GM18498 (cell line): ENCODE data around the gene WBP2NL.

Source experiments
- ATAC-seq: cut with Tn5 transposase; IDR thresholded peaks from one replicate; pipeline ENCODE4 v1.9.1; 2021; ENCODE audit warnings: mild to moderate bottlenecking, moderate library complexity; ENCODE audit not compliant: unreplicated experiment

Gene WBP2NL

DNA sequence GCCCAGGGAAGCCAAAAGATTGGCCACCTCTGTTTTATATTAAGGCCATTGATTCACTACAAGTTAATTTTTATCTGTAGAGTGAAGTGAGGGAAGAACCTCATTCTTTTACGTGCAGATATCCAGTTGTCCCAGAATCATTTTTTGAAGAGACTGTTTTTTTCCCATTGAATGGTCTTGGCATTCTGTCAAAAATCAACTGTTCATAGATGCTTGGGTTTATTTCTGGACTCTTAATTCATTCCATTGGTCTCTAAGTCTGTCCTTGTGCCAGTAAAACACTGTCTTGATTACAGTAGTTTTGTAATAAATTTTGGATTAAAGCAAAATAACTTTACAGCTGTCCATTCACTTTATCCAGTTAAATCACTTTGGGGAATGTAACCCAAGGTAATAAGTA, 26.8 kb downstream of the WBP2NL start:
- no peak for ATAC-seq

GRCh38 chr22:42026705-42027104, 28.1 kb downstream of the WBP2NL start:
- no peak for ATAC-seq

GRCh38 chr22:42033263-42034181, 34.9 kb downstream of the WBP2NL start:
- ATAC-seq, result no peak

DNA sequence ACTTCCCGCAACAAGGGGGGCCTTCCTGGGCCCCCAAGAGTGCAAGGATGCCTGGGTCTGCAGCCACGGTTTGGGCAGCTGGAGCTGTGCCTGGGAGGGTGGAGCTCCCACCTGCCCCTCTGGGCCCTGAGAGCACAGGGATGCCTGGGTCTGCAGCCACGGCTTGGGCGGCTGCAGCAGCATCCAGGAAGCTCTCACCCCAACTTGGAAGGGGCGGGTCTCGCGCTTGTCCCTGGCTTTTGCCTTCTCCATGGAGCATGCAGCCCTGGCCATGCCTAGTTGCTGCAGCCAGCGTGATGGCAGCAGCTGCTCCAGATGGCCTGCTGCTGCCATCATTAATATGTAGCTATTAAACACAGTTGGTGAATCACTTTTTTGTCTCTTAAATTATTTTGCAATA, 36.7 kb downstream of the WBP2NL start:
- ATAC-seq, result no peak

- ATAC-seq, result no peak
Observed at GRCh38 chr22:42039271-42039670, 40.7 kb downstream of the WBP2NL start.

DNA sequence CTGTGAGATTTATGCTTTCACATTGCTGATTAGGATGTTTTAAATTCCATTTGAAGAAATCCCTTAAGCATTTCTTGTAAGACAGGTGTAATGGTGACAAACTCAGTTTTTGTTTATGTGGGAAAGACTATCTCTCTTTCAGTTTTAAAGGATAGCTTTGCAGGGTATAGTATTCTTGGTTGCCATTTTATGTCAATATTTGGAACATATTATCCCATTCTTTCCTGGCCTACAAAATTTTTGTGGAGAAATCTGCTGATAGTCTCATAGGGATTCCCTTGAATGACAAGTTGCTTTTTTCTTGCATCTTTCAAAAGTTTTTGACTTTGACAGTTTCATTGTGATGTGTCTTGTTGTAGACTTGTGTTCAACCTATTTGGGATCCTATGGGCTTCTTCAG, 43.2 kb downstream of the WBP2NL start:
- no peak for ATAC-seq

- no peak for ATAC-seq
Observed at GRCh38 chr22:42050641-42051180, 52.1 kb downstream of the WBP2NL start.

DNA sequence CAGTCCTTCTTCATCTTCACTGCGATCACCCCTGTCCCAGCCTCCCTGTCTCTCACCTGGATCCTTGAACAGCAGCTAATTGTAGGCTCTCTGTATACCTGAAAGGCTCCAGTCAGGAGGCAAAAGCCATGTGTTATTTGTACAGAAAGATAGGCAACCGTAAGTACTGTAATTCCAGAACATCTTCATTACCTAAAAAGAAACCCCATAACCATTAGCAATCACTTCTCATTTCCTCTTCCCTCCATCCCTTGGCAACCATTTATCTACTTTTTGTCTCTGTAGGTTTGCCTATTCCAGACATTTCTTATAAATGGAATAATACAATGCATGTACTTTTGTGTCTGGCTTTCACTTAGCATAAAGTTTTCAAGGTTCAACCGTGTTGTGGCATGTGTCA, 54.2 kb downstream of the WBP2NL start:
- no peak for ATAC-seq

DNA sequence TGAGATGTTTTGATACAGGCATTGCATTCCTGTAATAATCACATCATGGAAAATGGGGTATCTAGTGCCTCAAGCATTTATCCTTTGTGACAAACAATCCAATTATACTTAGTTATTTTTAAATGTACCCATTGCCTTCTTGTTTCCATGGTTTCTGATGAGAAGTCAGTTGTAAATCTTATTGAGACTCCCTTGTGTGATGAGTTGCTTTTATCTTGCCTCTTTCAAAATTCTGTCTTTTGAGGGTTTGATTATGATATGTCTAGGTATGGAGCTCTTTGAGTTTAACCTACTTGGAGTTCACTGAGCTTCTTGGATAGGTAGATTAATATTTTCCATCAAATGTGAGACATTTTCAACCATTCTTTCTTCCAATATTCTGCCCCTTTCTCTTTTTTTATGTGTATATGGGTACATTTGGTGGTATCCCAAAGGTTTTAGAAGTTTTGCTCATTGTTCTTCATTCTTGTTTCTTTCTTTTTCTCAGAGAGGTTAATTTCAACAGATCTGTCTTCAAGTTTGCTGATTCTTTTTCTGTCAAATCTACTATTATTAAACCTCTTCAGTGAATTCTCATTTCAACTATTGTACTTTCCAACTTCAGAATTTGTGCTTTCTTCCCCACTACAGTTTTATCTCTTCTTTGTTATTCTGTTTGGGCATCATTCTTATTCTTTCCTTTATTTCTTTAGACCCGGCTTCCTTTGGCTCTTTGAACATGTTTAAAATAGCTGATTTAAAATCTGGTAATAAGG, 58.3 kb downstream of the WBP2NL start:
- no peak for ATAC-seq

- ATAC-seq, result no peak
Observed at GRCh38 chr22:42060489-42060888, 61.9 kb downstream of the WBP2NL start.

GRCh38 chr22:42061041-42061440, 62.5 kb downstream of the WBP2NL start:
- ATAC-seq, result no peak

DNA sequence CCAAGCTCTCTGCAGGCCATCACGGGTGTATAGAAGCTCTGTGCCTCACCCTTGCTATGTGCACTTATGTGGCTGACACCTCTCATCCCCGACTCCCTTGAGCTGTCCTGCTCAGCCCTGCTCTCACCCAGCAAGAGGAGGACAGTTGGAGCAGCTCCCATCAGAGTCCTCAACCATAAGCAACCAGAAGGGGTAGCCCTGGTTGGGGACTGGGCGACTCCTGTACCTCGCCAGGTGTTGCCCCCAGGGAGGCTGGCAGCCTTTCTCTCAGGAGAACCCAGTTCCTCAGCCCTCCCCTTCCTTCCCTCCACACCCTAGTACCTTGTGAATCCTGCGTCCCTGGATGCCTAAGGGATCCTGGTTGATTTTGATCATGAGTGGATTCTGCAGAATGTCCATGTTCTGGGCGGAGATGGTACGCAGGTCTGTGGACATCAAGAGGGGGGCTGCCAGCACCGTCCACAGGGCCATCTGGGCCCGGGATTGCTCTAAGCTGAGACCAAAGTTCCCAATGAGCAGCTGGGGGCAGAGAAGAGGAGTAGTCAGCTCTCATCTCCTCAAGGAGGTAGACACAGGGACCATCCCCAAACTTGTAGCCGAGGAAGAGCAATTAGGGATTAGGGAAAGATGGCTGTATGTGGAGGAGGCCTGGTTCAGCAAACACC, 64.0 kb downstream of the WBP2NL start:
- no peak for ATAC-seq

DNA sequence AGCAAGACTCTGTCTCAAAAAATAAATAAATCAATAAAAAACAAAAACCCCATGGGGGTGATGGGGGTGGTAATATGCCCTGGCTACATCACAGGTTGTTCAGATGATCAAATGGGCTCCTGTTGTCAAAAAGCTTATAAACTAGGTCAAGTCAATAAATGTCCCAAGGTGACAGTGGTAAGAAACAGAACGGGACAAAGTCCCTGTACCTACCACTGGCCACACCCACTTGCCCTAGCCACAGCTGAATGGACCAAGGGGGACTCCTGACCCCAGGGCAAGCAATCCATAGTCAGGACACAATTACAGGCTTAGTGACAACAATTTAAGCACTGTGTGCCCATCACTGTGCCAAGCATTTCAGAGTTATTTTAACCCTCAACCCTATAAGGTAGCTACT, 66.0 kb downstream of the WBP2NL start:
- no peak for ATAC-seq

DNA sequence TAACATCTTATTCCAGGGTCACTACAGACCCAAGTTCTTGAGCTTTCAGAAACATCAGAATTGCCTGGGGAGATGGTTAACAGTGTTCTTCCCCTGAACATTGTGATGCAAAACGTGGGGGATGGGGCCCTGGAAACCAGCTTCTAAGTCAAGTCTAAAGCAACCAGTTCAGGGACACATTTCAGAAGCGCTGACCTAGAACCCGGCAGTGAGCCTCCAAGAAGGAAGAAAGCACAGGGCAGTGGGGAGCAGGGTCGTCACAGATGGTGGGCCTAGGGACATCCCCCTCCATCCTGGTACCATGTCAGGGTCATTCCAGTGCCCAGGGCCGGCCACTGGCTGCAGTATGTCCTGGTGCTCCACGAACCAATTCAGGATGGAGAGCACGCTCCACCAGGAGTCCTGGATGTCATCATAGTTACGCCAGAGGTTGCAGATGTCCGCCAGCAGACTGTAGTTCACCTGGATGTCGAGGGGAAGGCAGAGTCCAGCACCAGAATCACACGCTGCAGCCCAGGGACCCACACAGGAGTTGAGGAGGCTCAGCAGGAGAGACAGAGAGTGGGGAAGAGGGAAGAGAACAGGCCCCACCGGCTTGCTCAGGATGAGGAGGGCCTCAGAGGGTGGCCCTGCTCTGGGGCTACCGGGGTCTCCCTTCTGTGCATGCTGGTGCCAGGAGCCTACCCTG, 67.0 kb downstream of the WBP2NL start:
- no peak for ATAC-seq

DNA sequence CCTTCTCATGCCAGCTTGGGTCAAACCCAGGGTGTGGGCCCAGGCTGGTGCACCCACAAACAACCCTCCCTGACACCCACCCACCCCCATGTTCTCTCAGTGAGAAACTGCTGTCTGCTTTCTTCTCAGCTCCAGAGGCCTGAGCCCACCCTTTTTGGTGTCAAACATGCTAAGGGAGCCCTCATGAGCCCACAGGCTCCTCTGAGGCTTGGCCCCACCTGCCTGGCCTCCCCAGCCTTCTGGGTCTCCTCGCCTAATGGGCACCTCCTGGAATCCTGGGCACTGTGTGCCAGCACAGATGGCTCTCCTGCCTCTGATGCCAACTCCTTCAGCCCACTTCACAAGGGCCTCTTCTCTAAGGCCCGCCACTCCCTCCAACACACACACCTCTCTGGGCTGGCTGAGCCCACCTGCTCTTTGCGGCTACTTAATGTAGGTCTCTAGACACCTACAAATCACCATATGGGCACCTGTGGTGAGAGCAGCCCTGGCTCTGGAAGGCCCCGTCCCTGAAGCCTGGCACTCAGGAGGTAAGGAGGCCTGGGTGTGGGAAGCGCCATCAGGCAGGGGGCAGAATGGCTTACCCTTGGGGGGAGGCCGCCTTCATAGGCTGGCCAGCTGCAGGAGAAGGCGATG, 67.7 kb downstream of the WBP2NL start:
- ATAC-seq, result no peak

DNA sequence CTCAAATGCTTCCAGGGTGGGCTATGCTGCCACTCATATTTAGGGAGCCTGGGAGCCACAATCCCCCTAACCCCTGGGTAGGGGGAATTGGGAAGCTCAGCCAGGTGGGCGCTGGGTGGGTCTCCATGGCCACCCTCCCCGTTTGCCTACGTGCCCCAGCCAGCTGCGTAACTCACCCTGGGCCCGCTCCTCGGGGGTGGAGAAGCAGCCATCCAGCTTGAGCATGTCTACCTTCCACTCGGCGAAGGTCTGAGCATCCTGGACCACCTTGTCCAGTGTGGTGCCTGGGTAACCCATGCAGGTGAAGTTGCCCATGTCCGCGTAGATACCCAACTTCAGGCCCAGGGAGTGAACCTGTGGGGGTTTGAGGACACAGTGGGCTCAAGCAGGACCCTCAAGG, 68.3 kb downstream of the WBP2NL start:
- ATAC-seq, result no peak

- no peak for ATAC-seq
Observed at GRCh38 chr22:42067671-42068251, 69.2 kb downstream of the WBP2NL start.

DNA sequence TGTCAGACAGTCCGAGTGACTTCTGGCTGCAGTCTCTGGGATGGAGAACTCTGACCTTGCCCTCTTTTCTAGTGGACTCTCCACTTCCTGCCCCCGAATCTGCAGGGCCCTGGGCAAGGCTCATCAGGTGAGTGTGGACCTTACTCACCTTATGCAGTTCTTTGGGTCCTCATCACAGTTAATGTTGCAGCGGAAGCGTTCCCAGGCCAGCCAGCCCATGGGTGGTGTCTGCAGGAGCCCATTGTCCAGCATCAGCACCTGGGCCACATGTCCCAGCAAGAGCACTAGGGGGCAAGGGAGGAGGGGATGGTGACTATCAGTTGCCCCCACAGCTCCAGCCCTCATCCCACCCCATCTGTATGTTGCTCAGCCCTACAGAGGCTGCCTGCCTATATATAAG, 69.7 kb downstream of the WBP2NL start:
- ATAC-seq, result no peak

DNA sequence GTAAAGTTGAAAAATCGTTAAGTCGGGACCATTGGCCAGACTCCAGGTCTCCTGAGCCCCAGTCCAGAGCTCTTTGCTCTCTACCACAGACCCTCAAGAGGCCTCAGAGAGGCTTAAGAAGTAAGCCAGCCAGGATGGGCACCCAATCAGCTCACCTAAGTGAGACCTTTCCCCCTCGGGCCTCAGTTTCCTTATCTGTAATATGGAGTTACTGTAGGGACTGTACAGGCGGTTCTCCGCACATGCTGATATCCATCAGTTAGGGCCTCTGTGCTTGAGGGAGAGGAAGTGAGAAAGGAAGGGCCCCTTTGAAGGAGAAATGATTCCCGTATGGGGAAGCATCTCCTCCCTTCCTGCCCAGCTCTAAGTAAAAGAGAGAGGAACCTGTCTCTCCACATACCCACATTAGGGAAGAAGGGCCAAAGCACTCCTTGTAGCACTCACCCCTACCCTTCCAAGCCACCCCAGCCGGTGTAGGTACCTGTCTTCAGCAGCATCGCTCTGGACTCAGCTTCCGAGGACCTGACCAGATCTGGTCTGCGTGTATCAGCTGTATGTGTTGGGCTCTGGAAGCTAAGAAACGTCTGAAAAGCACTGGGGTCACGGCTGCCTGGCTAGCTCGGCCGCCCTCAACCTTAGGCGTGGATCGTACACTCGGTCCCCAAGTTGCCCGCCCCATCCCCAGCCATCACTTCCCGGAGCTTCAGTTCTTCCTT, 71.4 kb downstream of the WBP2NL start:
- ATAC-seq, result peak; percentile 13
